Umbilical cord (tissue), 1 donor: Measurements from ENCODE around the gene WDR54. TPM values are rescaled to one million over a fixed set of nuclear protein-coding genes. Genes with fewer than 3 reads are reported as not detected.

Experiments
- total RNA-seq: library from RNA; depleted of rRNA; stranded (reverse); fragments of >200 nt; gene quantifications from one replicate; pipeline ENCODE4 v1.2.3, GENCODE V29; 2014; ENCODE audit warnings: low replicate concordance; ENCODE audit not compliant: insufficient read depth

Gene WDR54
- total RNA-seq, 1 donor from 2014 or later = 14.2 TPM

Other genes starting within 250 kb of the WDR54 start
- 112 TPM for gene MOB1A, start 242.9 kb upstream of the WDR54 start, total RNA-seq
- gene MTHFD2, start 223.1 kb upstream of the WDR54 start, total RNA-seq = 45.3 TPM
- gene SLC4A5, start 78.3 kb upstream of the WDR54 start, total RNA-seq = 3.6 TPM
- 49.8 TPM for gene DCTN1, start 41.4 kb upstream of the WDR54 start, total RNA-seq
- gene C2orf81, start 111 bp upstream of the WDR54 start, total RNA-seq = 1.4 TPM
- gene RTKN, start 20.2 kb downstream of the WDR54 start, total RNA-seq = 17.3 TPM
- gene INO80B, start 33.4 kb downstream of the WDR54 start, total RNA-seq = 21.7 TPM
- gene WBP1, start 36.7 kb downstream of the WDR54 start, total RNA-seq = 29.4 TPM
- 40.4 TPM for gene MOGS, start 43.7 kb downstream of the WDR54 start, total RNA-seq
- 47.4 TPM for gene MRPL53, start 51.0 kb downstream of the WDR54 start, total RNA-seq
- gene CCDC142, start 61.3 kb downstream of the WDR54 start, total RNA-seq = 35.2 TPM
- gene TTC31, start 61.4 kb downstream of the WDR54 start, total RNA-seq = 21.7 TPM
- gene LBX2, start 77.9 kb downstream of the WDR54 start, total RNA-seq = not detected
- 13.5 TPM for gene PCGF1, start 86.0 kb downstream of the WDR54 start, total RNA-seq
- gene TLX2, start 92.7 kb downstream of the WDR54 start, total RNA-seq = not detected
- 0.24 TPM for gene DQX1, start 104.5 kb downstream of the WDR54 start, total RNA-seq
- gene AUP1, start 108.0 kb downstream of the WDR54 start, total RNA-seq = 41.9 TPM
- 49.4 TPM for gene HTRA2, start 108.2 kb downstream of the WDR54 start, total RNA-seq
- gene LOXL3, start 132.2 kb downstream of the WDR54 start, total RNA-seq = 68.1 TPM
- gene DOK1, start 133.0 kb downstream of the WDR54 start, total RNA-seq = 12.0 TPM
- 1.9 TPM for gene M1AP, start 226.6 kb downstream of the WDR54 start, total RNA-seq
- gene SEMA4F, start 232.5 kb downstream of the WDR54 start, total RNA-seq = 26.5 TPM